K562 (cell line): ENCODE measurements around the gene MERTK. TPM values are rescaled to one million over a fixed set of nuclear protein-coding genes. Genes with fewer than 3 reads are reported as not detected.

Source experiments
- ASH1L ChIP-seq: fragments of 450-650 bp; IDR thresholded peaks from 2 replicates; pipeline ENCODE4 v1.6.1; 2018; ENCODE audit warnings: borderline replicate concordance, mild to moderate bottlenecking, low read depth; ENCODE audit not compliant: partially characterized antibody
- CCNT2 ChIP-seq: IDR thresholded peaks from 2 replicates; pipeline ENCODE4 v1.6.1; 2011; ENCODE audit warnings: borderline replicate concordance, low read depth, mild to moderate bottlenecking, moderate library complexity, mixed read lengths, low read length; ENCODE audit not compliant: insufficient read length; ENCODE audit errors: extremely low read depth
- E2F4 ChIP-seq: sonication (generic); formaldehyde crosslinking; IDR thresholded peaks from 2 replicates; pipeline ENCODE4 v1.8.0; 2022; ENCODE audit warnings: mild to moderate bottlenecking, low read depth, missing genetic modification reagents
- KHSRP ChIP-seq: fragments of 450-650 bp; IDR thresholded peaks from 2 replicates; pipeline ENCODE4 v1.6.1; 2017
- MXD1 ChIP-seq: fragments of 250-450 bp; sonication (Bioruptor Pico); IDR thresholded peaks from 2 replicates; pipeline ENCODE4 v1.8.0; 2021; ENCODE audit warnings: borderline replicate concordance, mild to moderate bottlenecking, moderate library complexity; ENCODE audit not compliant: poor library complexity, severe bottlenecking
- NFIX ChIP-seq: fragments of 250-450 bp; sonication (Bioruptor Pico); IDR thresholded peaks from 2 replicates; pipeline ENCODE4 v1.4.0; 2020; ENCODE audit warnings: low read depth, mild to moderate bottlenecking, moderate library complexity
- PURB ChIP-seq: sonication (generic); formaldehyde crosslinking; IDR thresholded peaks from 2 replicates; pipeline ENCODE4 v1.9.0; 2021; ENCODE audit warnings: low read depth, mild to moderate bottlenecking, missing genetic modification reagents
- RBM14 ChIP-seq: fragments of 200-400 bp; formaldehyde crosslinking; IDR thresholded peaks from 2 replicates; pipeline ENCODE4 v1.6.1; 2018; ENCODE audit warnings: low read depth, mild to moderate bottlenecking, low read length, moderate library complexity, borderline replicate concordance; ENCODE audit not compliant: insufficient read depth
- SMARCA4 ChIP-seq: fragments of 450-650 bp; IDR thresholded peaks from 2 replicates; pipeline ENCODE4 v1.6.1; 2016
- ZNF282 ChIP-seq: sonication (generic); formaldehyde crosslinking; IDR thresholded peaks from 2 replicates; pipeline ENCODE4 v1.8.1; 2023; ENCODE audit warnings: missing genetic modification reagents
- ZNF318 ChIP-seq, 2 experiments: fragments of 450-650 bp; IDR thresholded peaks; 2 replicates each; pipeline ENCODE4 v1.6.1; 2016; ENCODE audit warnings: mild to moderate bottlenecking in 2 of 2, borderline replicate concordance in 1 of 2, low read depth in 1 of 2, moderate library complexity in 1 of 2
- ZNF449 ChIP-seq: fragments of 250-450 bp; sonication (Bioruptor Pico); IDR thresholded peaks from 2 replicates; pipeline ENCODE4 v1.8.0; 2022; ENCODE audit warnings: moderate library complexity, mild to moderate bottlenecking, inconsistent platforms
- polyA plus RNA-seq, 8 experiments: library from polyadenylated mRNA; depleted of rRNA in 4 of 8; stranded (reverse) in 5 of 8; unstranded in 3 of 8; fragments of >200 nt; fragmentation: Nextera tagmentation in 2 of 8; fragmentation: Illumina TruSeq in 1 of 8; extraction: Ambion mirVana in 2 of 8; extraction: Trizol in 1 of 8; gene quantifications; 2 replicates each; pipeline versions ENCODE4 v1.2.1 to v1.2.3, GENCODE V29; 2011 to 2014; ENCODE audit warnings: inconsistent platforms in 1 of 8, missing spikeins in 1 of 8
- total RNA-seq, 7 experiments: library from RNA; depleted of rRNA in 6 of 7; stranded (reverse); fragments of >200 nt in 6 of 7; fragmentation: Illumina TruSeq in 2 of 7; extraction: Trizol in 2 of 7; gene quantifications; 2 replicates each; pipeline versions ENCODE4 v1.2.1 to v1.2.3, GENCODE V29; 2011 to 2021; ENCODE audit warnings: low replicate concordance in 1 of 7

MERTK gene
- total and polyA plus RNA-seq, 9 of the 15 experiments (the other 6 are each of a cell fraction or from before 2014, with no cell fraction given): 0.23 to 1.6 (median 0.74) TPM

- no peak for TF ChIP-seq ZNF318 (IDR thresholded peaks at IDR 0.05; ENCODE audit: borderline replicate concordance in 1 of 2, low read depth in 1 of 2)
- no peak for TF ChIP-seq ZNF282 (CRISPR knock-in tag)
- no peak for TF ChIP-seq ASH1L
- TF ChIP-seq E2F4 (CRISPR knock-in tag): no peak
- no peak for TF ChIP-seq ZNF449 (CRISPR knock-in tag)
- no peak for TF ChIP-seq RBM14
- peak; percentile 86 for TF ChIP-seq SMARCA4
- no peak; the same call in 1 of the 2 replicates for TF ChIP-seq NFIX (CRISPR knock-in tag)
- peak; percentile 49 for TF ChIP-seq CCNT2
- no peak for TF ChIP-seq PURB (CRISPR knock-in tag)
- no peak for TF ChIP-seq MXD1 (CRISPR knock-in tag)
- TF ChIP-seq KHSRP: no peak
These were observed 128.1 kb downstream of the MERTK start (continued) for GRCh38 chr2:112026509-112026908.
